Erythroblast (primary cell): ENCODE data around the gene TWIST2.

ENCODE experiments used
- GATA1 ChIP-seq: IDR thresholded peaks from 2 replicates; pipeline ENCODE4 v1.6.1; 2011; ENCODE audit warnings: low read depth, mild to moderate bottlenecking, control low read depth, low read length, moderate library complexity
- POLR2A ChIP-seq: IDR thresholded peaks from 2 replicates; pipeline ENCODE4 v1.6.1; 2011; ENCODE audit warnings: mild to moderate bottlenecking, low read length

- TF ChIP-seq POLR2A, result no peak
- no peak for TF ChIP-seq GATA1
Observed at GRCh38 chr2:238949710-238950345, 101.9 kb downstream of the TWIST2 start.
